HCEC 1CT (cell line): ENCODE data around the gene ZFPL1.
A peak's percentile ranks its signal among the peaks of the same experiment; 100 is the strongest.
"Not testable (repeated sequence)": the region's sequence is repeated elsewhere in the genome, so short reads cannot be mapped to it uniquely, and the experiment has no call there.

Source experiments
- DNase-seq: peaks from one replicate; pipeline ENCODE4 v3.0.0-alpha.2; 2017

The ZFPL1 gene

GRCh38 chr11:65115361-65116082, 31.5 kb downstream of the ZFPL1 start:
- DNase-seq: no peak

GRCh38 chr11:65116370-65117205, 32.6 kb downstream of the ZFPL1 start:
- peak; percentile 8 for DNase-seq

GRCh38 chr11:65117206-65118096, 33.4 kb downstream of the ZFPL1 start, which contains the start of gene ZNHIT2:
Gene ZNHIT2, minus strand, starts transcription at chr11:65117701. Its CDS starts 48 bp downstream, at chr11:65117653.
- peak; percentile 97 for DNase-seq

GRCh38 chr11:65118097-65118837, 34.2 kb downstream of the ZFPL1 start:
- no peak for DNase-seq

GRCh38 chr11:65118891-65119669, 35.1 kb downstream of the ZFPL1 start:
- not testable (repeated sequence) for DNase-seq

GRCh38 chr11:65119670-65119995, 35.6 kb downstream of the ZFPL1 start:
- no peak for DNase-seq

- no peak for DNase-seq
Observed at GRCh38 chr11:65120831-65121230, 36.8 kb downstream of the ZFPL1 start.

- DNase-seq: no peak
Observed at GRCh38 chr11:65121447-65121864, 37.4 kb downstream of the ZFPL1 start.

GRCh38 chr11:65121865-65122696, 38.1 kb downstream of the ZFPL1 start, which contains the start of the genes FAU and MRPL49:
Gene FAU, minus strand, starts transcription at chr11:65122134. Its CDS starts 321 bp downstream, at chr11:65121813.
Gene MRPL49, plus strand, starts transcription at chr11:65122321. Its CDS starts 26 bp downstream, at chr11:65122347.
- peak; percentile 97 for DNase-seq

- no peak for DNase-seq
Observed at GRCh38 chr11:65124480-65125196, 40.6 kb downstream of the ZFPL1 start.

GRCh38 chr11:65125197-65126056, 41.4 kb downstream of the ZFPL1 start:
- DNase-seq: no peak

GRCh38 chr11:65126624-65127274, 42.7 kb downstream of the ZFPL1 start:
- no peak for DNase-seq

GRCh38 chr11:65127473-65128181, 43.6 kb downstream of the ZFPL1 start:
- no peak for DNase-seq

GRCh38 chr11:65128182-65129145, 44.4 kb downstream of the ZFPL1 start:
- no peak for DNase-seq

GRCh38 chr11:65129649-65130441, 45.8 kb downstream of the ZFPL1 start:
- DNase-seq: no peak
